Inflammatory macrophage treated with lipopolysaccharide for 1 hour (primary cell): ENCODE data around the gene AGFG1.

ENCODE experiments used
- DNase-seq, 2 donors: peaks; one replicate each; pipeline ENCODE4 v3.0.0-alpha.2; 2020 to 2022

AGFG1 gene

DNA sequence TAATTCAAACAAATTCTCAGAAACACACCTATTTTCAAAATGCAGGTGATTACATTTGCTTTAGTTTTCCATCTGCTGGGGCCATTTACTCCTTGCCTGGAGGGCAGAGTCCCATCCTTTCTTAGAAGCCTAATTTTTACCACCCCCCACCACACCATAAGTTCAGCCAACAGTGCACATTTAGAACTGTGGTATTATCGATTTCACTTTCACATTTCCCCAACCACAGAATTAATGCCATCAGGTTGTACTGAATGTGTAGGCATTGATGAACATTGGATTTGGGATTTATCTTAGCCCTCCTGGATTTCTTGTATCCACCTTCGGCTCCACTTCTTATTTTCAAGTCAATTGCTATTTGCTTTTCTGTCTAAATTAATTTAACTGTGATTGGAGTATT is 138.2 kb downstream of the AGFG1 start:
- no peak for DNase-seq
